ENCODE data around the gene SP3. TPM values are rescaled to one million over a fixed set of nuclear protein-coding genes. Genes with fewer than 3 reads are reported as not detected.

The SP3 gene
- total RNA-seq, 2 donors from 2014 or later = 70.0 to 74.4 TPM

DNA sequence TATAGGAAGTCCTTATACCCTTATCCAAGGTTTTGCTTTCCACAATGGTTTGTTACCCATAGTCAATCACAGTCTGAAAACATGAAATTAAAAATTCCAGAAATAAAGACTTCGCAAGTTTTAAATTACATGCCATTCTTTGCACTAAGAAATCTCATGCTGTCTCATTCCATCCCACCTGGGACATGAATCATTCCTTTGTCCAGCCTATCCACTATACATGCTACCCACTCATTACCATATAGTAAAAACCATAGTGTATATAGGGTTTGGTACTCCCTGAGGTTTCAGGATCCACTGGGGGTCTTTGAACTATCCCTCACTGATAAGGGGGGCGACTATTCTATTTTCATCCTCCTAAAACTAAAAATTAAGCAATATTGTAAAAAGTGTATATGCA, 17.0 kb downstream of the SP3 start:
- Histone ChIP-seq H3K27me3 (replicated peaks; ENCODE audit: insufficient read depth) (no peaks in the 10 kb centered on the region), H3K9me3 (no peaks in the 10 kb centered on the region), H3K4me1 (ENCODE audit: control insufficient read depth in 1 of 2, low read depth in 2 of 2) (peaks cover 44 to 73% of the 10 kb centered on the region in 2 donors), H3K4me3 (no peak overlapping the region), H3K36me3 (no peaks in the 10 kb centered on the region), H3K27ac (no peak overlapping the region)
- DNase-seq (ENCODE audit: low spot score) (no peak), ATAC-seq (ENCODE audit: insufficient number of reproducible peaks, low FRiP score, low read depth) (no peak)
- TF ChIP-seq, protein P1, sequence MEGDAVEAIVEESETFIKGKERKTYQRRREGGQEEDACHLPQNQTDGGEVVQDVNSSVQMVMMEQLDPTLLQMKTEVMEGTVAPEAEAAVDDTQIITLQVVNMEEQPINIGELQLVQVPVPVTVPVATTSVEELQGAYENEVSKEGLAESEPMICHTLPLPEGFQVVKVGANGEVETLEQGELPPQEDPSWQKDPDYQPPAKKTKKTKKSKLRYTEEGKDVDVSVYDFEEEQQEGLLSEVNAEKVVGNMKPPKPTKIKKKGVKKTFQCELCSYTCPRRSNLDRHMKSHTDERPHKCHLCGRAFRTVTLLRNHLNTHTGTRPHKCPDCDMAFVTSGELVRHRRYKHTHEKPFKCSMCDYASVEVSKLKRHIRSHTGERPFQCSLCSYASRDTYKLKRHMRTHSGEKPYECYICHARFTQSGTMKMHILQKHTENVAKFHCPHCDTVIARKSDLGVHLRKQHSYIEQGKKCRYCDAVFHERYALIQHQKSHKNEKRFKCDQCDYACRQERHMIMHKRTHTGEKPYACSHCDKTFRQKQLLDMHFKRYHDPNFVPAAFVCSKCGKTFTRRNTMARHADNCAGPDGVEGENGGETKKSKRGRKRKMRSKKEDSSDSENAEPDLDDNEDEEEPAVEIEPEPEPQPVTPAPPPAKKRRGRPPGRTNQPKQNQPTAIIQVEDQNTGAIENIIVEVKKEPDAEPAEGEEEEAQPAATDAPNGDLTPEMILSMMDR (IDR thresholded peaks at IDR 0.05) = no peak

DNA sequence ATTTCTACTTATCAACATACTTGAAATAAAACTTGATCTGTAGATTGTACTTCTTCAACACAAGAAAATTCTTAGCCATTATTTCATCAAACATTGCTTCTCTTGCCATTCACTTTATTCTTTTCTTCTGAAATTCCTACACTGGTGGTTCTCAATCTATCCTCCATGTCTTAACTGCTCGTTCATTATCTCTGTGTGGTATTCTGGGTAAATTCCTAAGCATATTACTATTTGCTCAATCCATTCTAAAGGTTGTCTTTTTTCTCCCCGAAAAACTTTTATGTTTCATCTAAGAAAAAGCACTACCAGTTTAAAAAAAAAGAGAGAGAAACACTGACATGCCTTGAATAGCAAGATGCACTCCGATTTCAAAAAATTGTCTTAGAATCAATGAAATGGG, 18.0 kb downstream of the SP3 start:
- no peak overlapping the region for H3K27ac ChIP-seq
- peaks cover 44 to 68% of the 10 kb centered on the region in 2 donors for H3K4me1 ChIP-seq (ENCODE audit: control insufficient read depth in 1 of 2, low read depth in 2 of 2)
- no peak for DNase-seq (ENCODE audit: low spot score)
- ATAC-seq (ENCODE audit: insufficient number of reproducible peaks, low FRiP score, low read depth) = no peak
- no peaks in the 10 kb centered on the region for H3K36me3 ChIP-seq
- no peaks in the 10 kb centered on the region for H3K27me3 ChIP-seq (replicated peaks; ENCODE audit: insufficient read depth)
- H3K9me3 ChIP-seq = no peaks in the 10 kb centered on the region
- H3K4me3 ChIP-seq = no peak overlapping the region
- TF ChIP-seq, protein P1 (IDR thresholded peaks at IDR 0.05) = no peak

DNA sequence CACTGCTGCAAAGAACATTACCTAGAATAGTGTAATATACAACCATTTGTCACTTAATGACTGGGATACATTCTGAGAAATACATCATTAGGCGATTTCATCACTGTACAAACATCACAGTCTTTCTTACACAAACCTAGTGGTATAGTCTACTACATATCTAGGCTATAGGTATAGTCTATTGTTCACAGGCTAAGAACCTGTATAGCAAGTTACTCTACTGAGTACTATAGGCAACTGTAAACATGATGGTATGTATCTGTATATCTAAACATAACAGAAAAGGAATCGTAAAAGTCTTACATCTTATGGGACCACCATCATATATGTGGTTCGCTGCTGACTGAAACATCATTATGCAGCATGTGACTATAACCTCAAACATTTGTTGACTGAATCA, 21.4 kb downstream of the SP3 start:
- TF ChIP-seq, protein P1 (IDR thresholded peaks at IDR 0.05) = no peak
- Histone ChIP-seq H3K4me3 (no peak overlapping the region), H3K27me3 (replicated peaks; ENCODE audit: insufficient read depth) (no peaks in the 10 kb centered on the region), H3K9me3 (no peaks in the 10 kb centered on the region), H3K36me3 (no peaks in the 10 kb centered on the region), H3K4me1 (ENCODE audit: control insufficient read depth in 1 of 2, low read depth in 2 of 2) (peaks cover 34 to 67% of the 10 kb centered on the region in 2 donors), H3K27ac (no peak overlapping the region)
- DNase-seq (ENCODE audit: low spot score) = no peak
- no peak for ATAC-seq (ENCODE audit: insufficient number of reproducible peaks, low FRiP score, low read depth)

DNA sequence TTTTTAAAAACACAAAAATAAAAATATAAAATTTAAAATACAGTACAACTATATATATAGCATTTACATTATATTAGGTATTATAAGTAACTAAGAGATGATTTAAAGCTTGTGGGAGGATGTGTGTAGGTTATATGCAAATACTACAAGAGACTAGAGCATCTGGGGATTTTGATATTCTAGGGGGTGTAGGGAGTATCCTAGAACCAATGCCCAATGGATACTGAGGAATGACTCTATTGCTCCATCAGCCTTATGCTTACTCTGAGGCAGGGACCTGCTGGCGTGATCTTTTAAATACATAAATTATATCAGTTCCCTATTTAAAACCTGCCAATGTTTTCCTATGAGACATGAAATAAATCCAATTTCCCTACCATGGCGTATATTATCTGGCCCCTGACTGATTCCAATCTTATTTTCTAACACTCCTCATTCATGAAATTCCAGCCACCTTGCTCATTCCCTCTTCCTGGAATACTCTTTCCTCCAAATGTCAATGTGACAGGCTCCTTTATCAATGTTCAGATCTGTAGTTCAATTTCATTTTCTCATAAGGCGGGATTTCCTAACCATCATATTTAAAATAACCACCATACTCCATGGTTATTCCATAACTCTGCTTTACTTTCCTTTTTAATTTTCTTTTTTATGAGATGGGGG, 22.2 kb downstream of the SP3 start:
- Histone ChIP-seq H3K4me1 (ENCODE audit: control insufficient read depth in 1 of 2, low read depth in 2 of 2) (peaks cover 29 to 67% of the 10 kb centered on the region in 2 donors), H3K36me3 (no peaks in the 10 kb centered on the region)
- ATAC-seq (ENCODE audit: insufficient number of reproducible peaks, low FRiP score, low read depth) = no peak

DNA sequence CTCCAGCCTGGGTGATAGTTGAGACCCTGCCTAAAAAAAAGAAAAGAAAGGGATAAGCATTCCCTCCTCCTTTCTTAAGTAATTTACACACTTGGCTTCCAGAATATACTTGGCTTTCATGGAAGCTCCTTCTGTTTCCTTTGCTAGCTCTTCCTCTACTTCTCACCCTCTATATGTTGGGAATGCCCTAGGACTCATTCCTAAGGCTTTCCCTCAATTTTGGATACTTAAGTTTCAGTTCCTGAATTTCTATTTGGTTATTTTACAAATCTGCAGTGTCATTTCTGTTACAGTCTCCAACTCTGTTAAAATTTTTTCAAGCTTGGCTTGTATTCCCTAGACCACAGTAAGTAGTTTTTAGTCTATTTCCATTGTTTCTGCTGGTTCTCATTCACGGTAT, 23.6 kb downstream of the SP3 start:
- no peak for ATAC-seq (ENCODE audit: insufficient number of reproducible peaks, low FRiP score, low read depth)
- Histone ChIP-seq H3K36me3 (no peaks in the 10 kb centered on the region), H3K27me3 (replicated peaks; ENCODE audit: insufficient read depth) (no peaks in the 10 kb centered on the region), H3K4me3 (no peak overlapping the region), H3K27ac (no peak overlapping the region), H3K4me1 (ENCODE audit: control insufficient read depth in 1 of 2, low read depth in 2 of 2) (peaks cover 33 to 69% of the 10 kb centered on the region in 2 donors), H3K9me3 (no peaks in the 10 kb centered on the region)
- TF ChIP-seq, protein P1 (IDR thresholded peaks at IDR 0.05) = no peak
- DNase-seq (ENCODE audit: low spot score) = no peak

More for the DNA sequence above, 22.2 kb downstream of the SP3 start:
- Histone ChIP-seq H3K9me3 (no peaks in the 10 kb centered on the region), H3K27me3 (replicated peaks; ENCODE audit: insufficient read depth) (no peaks in the 10 kb centered on the region), H3K4me3 (no peak overlapping the region), H3K27ac (no peak overlapping the region)
- DNase-seq (ENCODE audit: low spot score) = no peak
- TF ChIP-seq, protein P1 (IDR thresholded peaks at IDR 0.05) = no peak
